ENCODE data around the gene DNAH1. TPM values are rescaled to one million over a fixed set of nuclear protein-coding genes. Genes with fewer than 3 reads are reported as not detected.

Gene DNAH1
- total RNA-seq, 1 experiment from 2014 or later: 5.5 TPM

DNA sequence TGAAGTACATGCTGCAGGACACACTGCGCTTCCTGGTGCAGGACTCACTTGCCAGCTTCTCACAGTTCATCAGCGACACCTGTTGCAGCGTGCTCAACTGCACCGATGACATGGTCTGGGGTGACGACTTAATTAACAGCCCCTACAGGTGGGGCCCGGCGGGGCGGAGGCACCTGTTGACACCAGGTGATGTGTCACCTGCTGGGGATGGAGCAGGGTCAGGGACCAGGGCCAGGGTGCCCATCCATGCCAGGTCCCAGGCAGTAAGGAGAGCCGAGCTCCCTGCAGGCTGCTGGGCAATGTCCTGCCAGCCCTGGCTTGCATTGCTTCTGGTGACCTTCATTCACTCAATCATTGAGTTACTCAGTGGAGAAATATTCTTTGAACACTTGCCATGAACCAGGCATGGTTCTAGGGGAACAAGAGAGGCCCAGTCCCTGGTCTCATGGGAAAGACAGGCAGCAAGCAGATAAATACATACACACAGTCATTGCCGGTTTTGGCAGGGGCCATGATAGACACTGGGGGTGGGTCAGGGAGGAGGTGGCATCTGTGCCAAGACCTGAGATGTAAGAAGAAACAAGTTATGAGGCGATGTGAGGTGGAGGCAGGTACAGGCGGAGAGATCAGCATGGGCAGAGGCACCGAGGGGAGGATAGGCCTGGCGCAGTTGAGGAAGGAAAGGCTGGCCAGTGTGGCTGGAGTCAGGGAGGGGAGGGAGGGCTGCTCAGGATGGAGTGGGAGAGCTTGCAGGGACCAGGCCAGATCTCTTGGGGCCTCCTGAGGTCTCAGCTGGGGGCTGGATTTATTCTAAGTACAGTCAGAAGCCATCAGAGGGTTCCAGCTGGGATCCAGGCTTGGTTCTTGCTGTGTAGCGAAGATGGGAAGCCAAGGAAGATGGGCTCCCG, 30.8 kb downstream of the DNAH1 start:
- no peak for ATAC-seq
- DNase-seq (ENCODE audit: low read depth, low spot score): no peak
- Histone ChIP-seq H3K9me3 (ENCODE audit: control insufficient read depth in 1 of 2, insufficient read depth in 1 of 2, low read depth in 1 of 2, low read length in 2 of 2) (no peaks in the 10 kb centered on the region), H3K27me3 (ENCODE audit: insufficient read depth, low read length) (no peaks in the 10 kb centered on the region), H3K4me3 (replicated peaks in 1 of 2; ENCODE audit: low read depth in 1 of 2, low read length in 2 of 2) (no peak overlapping the region), H3K27ac (ENCODE audit: low read depth, low read length) (no peak overlapping the region), H3K79me2 (ENCODE audit: insufficient read depth, low read length) (no peaks in the 10 kb centered on the region), H3K4me1 (ENCODE audit: control insufficient read depth in 1 of 2, insufficient read depth in 2 of 2, low read length in 2 of 2) (peaks cover 0 to 5% of the 10 kb centered on the region in 2 experiments; a peak in 1 of 4 replicates), H3K9me2 (ENCODE audit: insufficient read depth) (no peaks in the 10 kb centered on the region), H4K20me1 (ENCODE audit: insufficient read depth) (no peaks in the 10 kb centered on the region), H3K9ac (ENCODE audit: low read length) (no peak overlapping the region), H3K36me3 (ENCODE audit: control insufficient read depth in 1 of 2, insufficient read depth in 2 of 2, low read length in 2 of 2) (no peaks in the 10 kb centered on the region), H3K4me2 (ENCODE audit: low read length) (no peak overlapping the region), H2AFZ (ENCODE audit: low read depth, low read length, poor library complexity, severe bottlenecking) (no peak overlapping the region)
- no TSS peak for BruUV-seq (replicated peaks)
- CTCF ChIA-PET: no interaction called here
- intact Hi-C loops (cut with micrococcal nuclease): no loop called here
- RAD21 ChIA-PET (ENCODE audit: low non-redundant PET in 1 of 2, low total read pairs in 2 of 2, uncharacterized antibody in 2 of 2, unreplicated experiment in 2 of 2): no interaction called here
- POLR2A ChIA-PET: no interaction called here
- no peak for TF ChIP-seq ELF1 (IDR thresholded peaks at IDR 0.05; ENCODE audit: borderline replicate concordance, low read depth)
- TF ChIP-seq TCF7L2 (IDR thresholded peaks at IDR 0.05; ENCODE audit: borderline replicate concordance, extremely low read depth, insufficient read depth, insufficient read length): no peak
- no peak for TF ChIP-seq RAD21 (IDR thresholded peaks at IDR 0.05; ENCODE audit: low read depth)
- no peak for TF ChIP-seq POLR2A (IDR thresholded peaks at IDR 0.05; ENCODE audit: borderline replicate concordance, extremely low read depth, insufficient read depth, insufficient read length)

DNA sequence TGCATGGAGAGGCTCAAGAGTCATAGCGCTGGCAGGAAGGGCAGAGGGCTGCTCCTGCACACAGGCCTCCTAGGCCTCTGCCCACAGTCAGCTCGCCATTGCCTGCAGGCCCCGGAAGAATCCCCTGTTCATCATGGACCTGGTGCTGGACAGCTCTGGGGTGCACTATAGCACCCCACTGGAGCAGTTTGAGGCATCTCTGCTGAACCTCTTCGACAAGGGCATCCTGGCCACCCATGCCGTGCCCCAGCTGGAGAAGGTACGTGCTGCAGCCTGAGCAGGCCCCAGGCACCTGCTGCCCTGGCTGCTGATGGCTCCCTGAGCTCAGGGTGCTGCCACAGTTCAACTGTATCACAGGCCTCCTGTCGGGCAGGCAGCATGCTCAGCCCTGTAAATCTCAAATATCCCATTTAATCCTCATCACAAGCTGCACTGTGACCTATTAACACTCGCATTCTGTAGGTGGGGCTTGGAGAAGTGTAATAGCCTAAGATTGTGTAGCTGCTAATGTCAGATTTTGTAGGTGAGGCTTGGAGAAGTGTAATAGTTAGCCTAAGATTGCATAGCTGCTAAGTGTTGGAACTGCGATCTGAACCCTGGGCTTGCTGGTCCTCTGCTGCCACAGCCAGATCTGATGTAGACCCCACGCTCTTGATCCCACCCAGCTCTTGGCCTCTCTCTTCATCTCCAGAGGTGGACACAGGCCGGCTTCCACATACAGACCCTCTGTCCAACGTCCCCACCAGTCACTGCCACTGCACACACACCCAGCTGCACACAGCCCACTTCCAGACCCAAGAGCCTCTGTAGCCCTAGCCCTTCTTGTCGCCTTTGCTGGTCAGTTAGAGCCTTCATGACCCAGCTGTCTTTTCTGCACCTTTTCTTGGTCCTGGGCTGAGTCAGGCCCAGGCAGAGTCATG, 31.9 kb downstream of the DNAH1 start:
- Histone ChIP-seq H3K4me2 (ENCODE audit: low read length) (no peak overlapping the region), H3K79me2 (ENCODE audit: insufficient read depth, low read length) (no peaks in the 10 kb centered on the region), H4K20me1 (ENCODE audit: insufficient read depth) (no peaks in the 10 kb centered on the region), H3K27ac (ENCODE audit: low read depth, low read length) (no peak overlapping the region), H3K27me3 (ENCODE audit: insufficient read depth, low read length) (no peaks in the 10 kb centered on the region), H3K36me3 (ENCODE audit: control insufficient read depth in 1 of 2, insufficient read depth in 2 of 2, low read length in 2 of 2) (no peaks in the 10 kb centered on the region), H3K9ac (ENCODE audit: low read length) (no peak overlapping the region), H3K4me1 (ENCODE audit: control insufficient read depth in 1 of 2, insufficient read depth in 2 of 2, low read length in 2 of 2) (peaks cover 0 to 5% of the 10 kb centered on the region in 2 experiments; a peak in 1 of 4 replicates), H3K9me3 (ENCODE audit: control insufficient read depth in 1 of 2, insufficient read depth in 1 of 2, low read depth in 1 of 2, low read length in 2 of 2) (no peaks in the 10 kb centered on the region), H3K9me2 (ENCODE audit: insufficient read depth) (no peaks in the 10 kb centered on the region), H2AFZ (ENCODE audit: low read depth, low read length, poor library complexity, severe bottlenecking) (no peak overlapping the region), H3K4me3 (replicated peaks in 1 of 2; ENCODE audit: low read depth in 1 of 2, low read length in 2 of 2) (no peak overlapping the region)
- ATAC-seq (no peak), DNase-seq (ENCODE audit: low read depth, low spot score) (no peak)
- RAD21 ChIA-PET (ENCODE audit: low non-redundant PET in 1 of 2, low total read pairs in 2 of 2, uncharacterized antibody in 2 of 2, unreplicated experiment in 2 of 2): no interaction called here
- no TSS peak for BruUV-seq (replicated peaks)
- CTCF ChIA-PET: interaction anchor here (1.4 kb wide), 1 partner anchor 9 kb away, joined by 7 read pairs; no protein-coding TSS in a partner anchor
- POLR2A ChIA-PET: interaction anchor here (0.8 kb wide), 1 partner anchor 111 kb away, joined by 3 read pairs; no protein-coding TSS in a partner anchor
- intact Hi-C loops (cut with micrococcal nuclease): no loop called here
- TF ChIP-seq EZH2 (IDR thresholded peaks at IDR 0.05) (no peak), JUND (IDR thresholded peaks at IDR 0.05) (no peak), TCF7L2 (IDR thresholded peaks at IDR 0.05; ENCODE audit: borderline replicate concordance, extremely low read depth, insufficient read depth, insufficient read length) (no peak), ZFX (IDR thresholded peaks at IDR 0.05) (no peak), ELF1 (IDR thresholded peaks at IDR 0.05; ENCODE audit: borderline replicate concordance, low read depth) (no peak), SIN3A (IDR thresholded peaks at IDR 0.05; ENCODE audit: low read depth) (no peak), EZH2phosphoT487 (IDR thresholded peaks at IDR 0.05; ENCODE audit: borderline replicate concordance) (no peak)
- TF ChIP-seq, protein P1, sequence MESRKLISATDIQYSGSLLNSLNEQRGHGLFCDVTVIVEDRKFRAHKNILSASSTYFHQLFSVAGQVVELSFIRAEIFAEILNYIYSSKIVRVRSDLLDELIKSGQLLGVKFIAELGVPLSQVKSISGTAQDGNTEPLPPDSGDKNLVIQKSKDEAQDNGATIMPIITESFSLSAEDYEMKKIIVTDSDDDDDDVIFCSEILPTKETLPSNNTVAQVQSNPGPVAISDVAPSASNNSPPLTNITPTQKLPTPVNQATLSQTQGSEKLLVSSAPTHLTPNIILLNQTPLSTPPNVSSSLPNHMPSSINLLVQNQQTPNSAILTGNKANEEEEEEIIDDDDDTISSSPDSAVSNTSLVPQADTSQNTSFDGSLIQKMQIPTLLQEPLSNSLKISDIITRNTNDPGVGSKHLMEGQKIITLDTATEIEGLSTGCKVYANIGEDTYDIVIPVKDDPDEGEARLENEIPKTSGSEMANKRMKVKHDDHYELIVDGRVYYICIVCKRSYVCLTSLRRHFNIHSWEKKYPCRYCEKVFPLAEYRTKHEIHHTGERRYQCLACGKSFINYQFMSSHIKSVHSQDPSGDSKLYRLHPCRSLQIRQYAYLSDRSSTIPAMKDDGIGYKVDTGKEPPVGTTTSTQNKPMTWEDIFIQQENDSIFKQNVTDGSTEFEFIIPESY (IDR thresholded peaks at IDR 0.05; ENCODE audit: extremely low read depth, insufficient replicate concordance, low read length): no peak
